Small intestine (tissue), 7 donors: ENCODE results near the gene TMEM164. TPM values are rescaled to one million over a fixed set of nuclear protein-coding genes. Genes with fewer than 3 reads are reported as not detected.
"Not testable (repeated sequence)": the region's sequence is repeated elsewhere in the genome, so short reads cannot be mapped to it uniquely, and the experiment has no call there.

ENCODE experiments used
- DNase-seq, 2 donors: peaks; one replicate each; pipeline versions ENCODE4 v3.0.0 to v3.0.0-alpha.2; 2013
- FAIRE-seq: peaks from 2 replicates; lab custom pipeline; 2012; peaks lifted over from hg19 to GRCh38; lab: Jason Lieb, UNC
- H3K27ac ChIP-seq, 3 donors: one replicate each; pipeline ENCODE4 v1.5.1; 2013; ENCODE audit warnings: low read length in 2 of 3, mild to moderate bottlenecking in 2 of 3, control low read depth in 1 of 3, inconsistent platforms in 1 of 3, low read depth in 1 of 3, moderate library complexity in 1 of 3
- H3K27me3 ChIP-seq, 3 donors: one replicate each; pipeline ENCODE4 v1.6.1; 2013; ENCODE audit warnings: low read length in 3 of 3, inconsistent platforms in 1 of 3; ENCODE audit not compliant: control insufficient read depth in 3 of 3, insufficient read depth in 3 of 3
- H3K36me3 ChIP-seq, 3 donors: one replicate each; pipeline ENCODE4 v1.6.1; 2013; ENCODE audit warnings: low read length in 3 of 3, inconsistent platforms in 1 of 3, low read depth in 1 of 3, mild to moderate bottlenecking in 1 of 3, moderate library complexity in 1 of 3; ENCODE audit not compliant: control insufficient read depth in 3 of 3, insufficient read depth in 2 of 3
- H3K4me1 ChIP-seq, 3 donors: one replicate each; pipeline ENCODE4 v1.6.1; 2013; ENCODE audit warnings: low read length in 2 of 3, inconsistent platforms in 1 of 3, low read depth in 1 of 3, mild to moderate bottlenecking in 1 of 3, moderate library complexity in 1 of 3; ENCODE audit not compliant: control insufficient read depth in 3 of 3, insufficient read depth in 2 of 3
- H3K4me3 ChIP-seq, 3 donors: one replicate each; pipeline ENCODE4 v1.5.1; 2013; ENCODE audit warnings: low read length in 3 of 3, control low read depth in 1 of 3, inconsistent platforms in 1 of 3, low read depth in 1 of 3, mild to moderate bottlenecking in 1 of 3, moderate library complexity in 1 of 3
- H3K9me3 ChIP-seq, 2 donors: one replicate each; pipeline ENCODE4 v1.6.1; 2013; ENCODE audit warnings: low read depth in 1 of 2, low read length in 1 of 2; ENCODE audit not compliant: control insufficient read depth in 2 of 2, insufficient read depth in 1 of 2
- WGBS, 3 donors: extraction: QIAGEN DNeasy Blood & Tissue Kit; methylation state at CpG; one replicate each; pipeline ENCODE4 v1.1.7; 2013; 5-methylcytosine and 5-hydroxymethylcytosine counted together
- polyA plus RNA-seq, 4 donors: library from polyadenylated mRNA; stranded (reverse) in 3 of 4; unstranded in 1 of 4; fragments of 200-250 nt in 3 of 4; fragments of 120-200 nt in 1 of 4; gene quantifications; one replicate each; pipeline versions ENCODE4 v1.2.1 to v1.2.3, GENCODE V29; 2013
- donor health status: healthy with polysubstance abuse.
- donor health status: control.
- donor health status: control.
- donor health status: Bipolar disorder and iron deficiency.
- donor health status: healthy.

Gene TMEM164
- polyA plus RNA-seq, 4 donors: 17.0 to 64.6 (median 22.2) TPM

- Histone ChIP-seq H3K27ac (no peak overlapping the region), H3K36me3 (no peaks in the 10 kb centered on the region), H3K4me3 (no peak overlapping the region), H3K9me3 (no peaks in the 10 kb centered on the region), H3K4me1 (no peaks in the 10 kb centered on the region), H3K27me3 (no peaks in the 10 kb centered on the region)
- FAIRE-seq (no peak), DNase-seq (no peak)
- WGBS, 3 donors: 57 to 85% (median 72%) methylated on average over 3 of the region's 3 CpGs
Measured at GRCh38 chrX:109967156-109967555, 35.8 kb upstream of the TMEM164 start.

- H3K4me3 ChIP-seq, H3K4me1 ChIP-seq, FAIRE-seq, H3K9me3 ChIP-seq, H3K27me3 ChIP-seq, H3K36me3 ChIP-seq, DNase-seq, H3K27ac ChIP-seq: not testable (repeated sequence)
- WGBS, 3 donors: 94 to 100% (median 95%) methylated on average over 4 of the region's 4 CpGs
Measured at GRCh38 chrX:109970841-109971240, 32.1 kb upstream of the TMEM164 start.

- DNase-seq (no peak), FAIRE-seq (no peak)
- Histone ChIP-seq H3K9me3 (no peaks in the 10 kb centered on the region), H3K27ac (no peak overlapping the region), H3K4me1 (no peaks in the 10 kb centered on the region), H3K27me3 (no peaks in the 10 kb centered on the region), H3K36me3 (no peaks in the 10 kb centered on the region), H3K4me3 (no peak overlapping the region)
- WGBS, 3 donors: 64 to 84% (median 65%) methylated on average over 1 of the region's 1 CpG
Measured at GRCh38 chrX:109974906-109975655, 27.8 kb upstream of the TMEM164 start.

GRCh38 chrX:109985210-109985609, 17.7 kb upstream of the TMEM164 start:
- not testable (repeated sequence) for H3K4me3 ChIP-seq, H3K4me1 ChIP-seq, FAIRE-seq, H3K36me3 ChIP-seq, H3K9me3 ChIP-seq, H3K27ac ChIP-seq, DNase-seq, H3K27me3 ChIP-seq
- 62 to 81% (median 69%) methylated on average over 3 to 4 of the region's 4 CpGs for WGBS, 3 donors

GRCh38 chrX:109987884-109988283, 15.0 kb upstream of the TMEM164 start:
- Histone ChIP-seq H3K4me1 (no peaks in the 10 kb centered on the region), H3K27me3 (no peaks in the 10 kb centered on the region), H3K9me3 (no peaks in the 10 kb centered on the region), H3K4me3 (no peak overlapping the region), H3K27ac (no peak overlapping the region), H3K36me3 (no peaks in the 10 kb centered on the region)
- DNase-seq (no peak), FAIRE-seq (no peak)
- 92 to 94% (median 93%) methylated on average over 2 of the region's 2 CpGs for WGBS, 3 donors

- 63 to 71% (median 64%) methylated on average over 3 of the region's 3 CpGs for WGBS, 3 donors
Measured at GRCh38 chrX:109990582-109991276, 12.2 kb upstream of the TMEM164 start.

GRCh38 chrX:109992203-109992602, 10.7 kb upstream of the TMEM164 start:
- Histone ChIP-seq H3K36me3 (no peaks in the 10 kb centered on the region), H3K27ac (no peak overlapping the region), H3K4me1 (no peaks in the 10 kb centered on the region), H3K4me3 (no peak overlapping the region), H3K27me3 (no peaks in the 10 kb centered on the region), H3K9me3 (no peaks in the 10 kb centered on the region)
- DNase-seq (no peak), FAIRE-seq (no peak)
- 80 to 86% (median 80%) methylated on average over 1 of the region's 1 CpG for WGBS, 3 donors

More at GRCh38 chrX:109990582-109991276, 12.2 kb upstream of the TMEM164 start:
- FAIRE-seq (no peak), DNase-seq (no peak)
- H3K4me1 ChIP-seq: no peaks in the 10 kb centered on the region
- H3K27me3 ChIP-seq: no peaks in the 10 kb centered on the region
- H3K4me3 ChIP-seq: no peak overlapping the region
- no peaks in the 10 kb centered on the region for H3K9me3 ChIP-seq
- H3K27ac ChIP-seq: no peak overlapping the region
- no peaks in the 10 kb centered on the region for H3K36me3 ChIP-seq

- H3K4me1 ChIP-seq: no peaks in the 10 kb centered on the region
- 75 to 91% (median 83%) methylated on average over 2 of the region's 2 CpGs for WGBS, 3 donors
- H3K4me3 ChIP-seq: no peak overlapping the region
- FAIRE-seq (no peak), DNase-seq (no peak)
- H3K27me3 ChIP-seq: no peaks in the 10 kb centered on the region
- H3K27ac ChIP-seq: no peak overlapping the region
- H3K36me3 ChIP-seq: no peaks in the 10 kb centered on the region
- no peaks in the 10 kb centered on the region for H3K9me3 ChIP-seq
Measured at GRCh38 chrX:109995155-109995554, 7.8 kb upstream of the TMEM164 start.
